DND-41 (cell line): Measurements from ENCODE around the gene CSNK1G3.

Experiments used
- ATAC-seq: fragments of 200-7000 bp; cut with Tn5 transposase; 3 replicates; pipeline ENCODE4 v1.9.1; 2021; ENCODE audit warnings: low read depth; ENCODE audit not compliant: insufficient read depth
- DNase-seq: peaks from one replicate; pipeline ENCODE4 v3.0.0-alpha.2; 2020
- H2AFZ ChIP-seq: 2 replicates; pipeline ENCODE4 v1.6.0; 2012; ENCODE audit warnings: low read depth, low read length
- H3K27ac ChIP-seq: 2 replicates; pipeline ENCODE4 v1.5.1; 2012; ENCODE audit warnings: low read length, inconsistent platforms
- H3K27me3 ChIP-seq: fragments of 200-600 bp; sonication (generic); 2 replicates; pipeline ENCODE4 v1.6.0; 2012; ENCODE audit warnings: low read length, mild to moderate bottlenecking, inconsistent platforms; ENCODE audit not compliant: insufficient read depth, poor library complexity
- H3K36me3 ChIP-seq: 2 replicates; pipeline ENCODE4 v1.5.1; 2012; ENCODE audit warnings: low read length, inconsistent platforms; ENCODE audit not compliant: insufficient read depth
- H3K4me1 ChIP-seq: 2 replicates; pipeline ENCODE4 v1.5.1; 2012; ENCODE audit warnings: mild to moderate bottlenecking, low read length; ENCODE audit not compliant: insufficient read depth
- H3K4me2 ChIP-seq: 2 replicates; pipeline ENCODE4 v1.6.0; 2012; ENCODE audit warnings: mild to moderate bottlenecking, moderate library complexity, low read length, inconsistent platforms; ENCODE audit not compliant: insufficient read depth
- H3K4me3 ChIP-seq, 2 experiments: fragments of 200-600 bp in 1 of 2; shearing (Covaris generic) in 1 of 2; 2 replicates each; pipeline ENCODE4 v1.5.1; 2012 to 2016; ENCODE audit warnings: inconsistent platforms in 2 of 2, low read length in 2 of 2, mild to moderate bottlenecking in 2 of 2, low read depth in 1 of 2, moderate library complexity in 1 of 2
- H3K79me2 ChIP-seq: 2 replicates; pipeline ENCODE4 v1.6.0; 2012; ENCODE audit warnings: low read length, inconsistent platforms; ENCODE audit not compliant: insufficient read depth
- H3K9ac ChIP-seq: 2 replicates; pipeline ENCODE4 v1.6.0; 2012; ENCODE audit warnings: low read depth, mild to moderate bottlenecking, inconsistent platforms, low read length, moderate library complexity
- H3K9me3 ChIP-seq: 2 replicates; pipeline ENCODE4 v1.5.1; 2012; ENCODE audit warnings: low read length, moderate library complexity, mild to moderate bottlenecking, inconsistent platforms; ENCODE audit not compliant: insufficient read depth, severe bottlenecking
- H4K20me1 ChIP-seq: 2 replicates; pipeline ENCODE4 v1.6.0; 2012; ENCODE audit warnings: low read length; ENCODE audit not compliant: insufficient read depth
- CTCF ChIP-seq: IDR thresholded peaks from 2 replicates; pipeline ENCODE4 v1.5.1; 2012; ENCODE audit warnings: borderline replicate concordance, low read length, moderate library complexity, mild to moderate bottlenecking; ENCODE audit not compliant: poor library complexity, severe bottlenecking; ENCODE audit errors: extremely low read depth
- EZH2 ChIP-seq: IDR thresholded peaks from 3 replicates; pipeline ENCODE4 v1.6.1; 2012; ENCODE audit warnings: borderline replicate concordance, low read depth, mild to moderate bottlenecking, moderate library complexity, low read length, inconsistent platforms; ENCODE audit not compliant: severe bottlenecking

Gene CSNK1G3

GRCh38 chr5:123599171-123599570 is 87.2 kb downstream of the CSNK1G3 start:
- H3K36me3 ChIP-seq, result no peaks in the 10 kb centered on the region
- TF ChIP-seq CTCF, result no peak
- no peak for TF ChIP-seq EZH2
- no peak overlapping the region for H3K4me3 ChIP-seq
- H3K27me3 ChIP-seq, result no peaks in the 10 kb centered on the region
- H4K20me1 ChIP-seq, result no peaks in the 10 kb centered on the region
- no peak overlapping the region for H3K27ac ChIP-seq
- ATAC-seq, result no peak
- H3K79me2 ChIP-seq, result no peaks in the 10 kb centered on the region
- H3K4me2 ChIP-seq, result no peak overlapping the region
- no peaks in the 10 kb centered on the region for H3K4me1 ChIP-seq
- no peak for DNase-seq
- H2AFZ ChIP-seq, result no peak overlapping the region
- H3K9ac ChIP-seq, result no peak overlapping the region
- H3K9me3 ChIP-seq, result no peaks in the 10 kb centered on the region

- ATAC-seq, result no peak
- Histone ChIP-seq H2AFZ (no peak overlapping the region), H3K27me3 (peaks cover 3% of the 10 kb centered on the region), H3K9me3 (no peaks in the 10 kb centered on the region), H3K36me3 (no peaks in the 10 kb centered on the region), H4K20me1 (no peaks in the 10 kb centered on the region), H3K4me3 (no peak overlapping the region), H3K4me2 (no peak overlapping the region), H3K79me2 (no peaks in the 10 kb centered on the region), H3K27ac (no peak overlapping the region), H3K9ac (no peak overlapping the region), H3K4me1 (no peaks in the 10 kb centered on the region)
- DNase-seq, result no peak
- TF ChIP-seq CTCF, result no peak
- no peak for TF ChIP-seq EZH2
Measured at GRCh38 chr5:123601610-123602009, 89.6 kb downstream of the CSNK1G3 start.

GRCh38 chr5:123605822-123606221 is 93.8 kb downstream of the CSNK1G3 start:
- ATAC-seq, result no peak
- TF ChIP-seq EZH2, result no peak

GRCh38 chr5:123610209-123610608 is 98.2 kb downstream of the CSNK1G3 start:
- Histone ChIP-seq H2AFZ (no peak overlapping the region), H3K36me3 (no peaks in the 10 kb centered on the region), H3K4me3 (no peak overlapping the region), H3K9ac (no peak overlapping the region), H3K27ac (no peak overlapping the region), H3K9me3 (no peaks in the 10 kb centered on the region), H3K79me2 (no peaks in the 10 kb centered on the region), H3K27me3 (peaks cover 6% of the 10 kb centered on the region), H4K20me1 (no peaks in the 10 kb centered on the region), H3K4me2 (no peak overlapping the region), H3K4me1 (no peaks in the 10 kb centered on the region)
- TF ChIP-seq EZH2 (no peak), CTCF (no peak)
- DNase-seq (no peak), ATAC-seq (no peak)

More at GRCh38 chr5:123605822-123606221, 93.8 kb downstream of the CSNK1G3 start:
- H4K20me1 ChIP-seq, result no peaks in the 10 kb centered on the region
- H3K79me2 ChIP-seq, result no peaks in the 10 kb centered on the region
- H3K9ac ChIP-seq, result no peak overlapping the region
- no peaks in the 10 kb centered on the region for H3K9me3 ChIP-seq
- DNase-seq, result no peak
- no peaks in the 10 kb centered on the region for H3K36me3 ChIP-seq
- no peak overlapping the region for H3K4me3 ChIP-seq
- no peak overlapping the region for H3K27ac ChIP-seq
- no peak overlapping the region for H3K4me2 ChIP-seq
- H3K27me3 ChIP-seq, result peaks cover 7% of the 10 kb centered on the region
- no peak overlapping the region for H2AFZ ChIP-seq
- H3K4me1 ChIP-seq, result no peaks in the 10 kb centered on the region
